Left hindlimb (tissue), 1 donor: Measurements from ENCODE around the gene PSMB8.

Source experiments
- DNase-seq: peaks from one replicate; pipeline ENCODE4 v3.0.0-alpha.2; 2018

PSMB8 gene

GRCh38 chr6:32855467-32856174 is 11.8 kb upstream of the PSMB8 start:
- DNase-seq, result no peak

- peak; percentile 37 for DNase-seq
Measured at GRCh38 chr6:32854376-32855178, 10.7 kb upstream of the PSMB8 start.

GRCh38 chr6:32853541-32854375 is 9.9 kb upstream of the PSMB8 start, which contains the start of the genes PSMB9 and TAP1:
Gene PSMB9 (plus strand): TSS chr6:32854192. CDS start chr6:32854230, 38 bp downstream.
Gene TAP1 (minus strand): TSS chr6:32853704. CDS start chr6:32853636, 68 bp downstream.
- peak; percentile 94 for DNase-seq

- DNase-seq, result peak; percentile 47
Measured at GRCh38 chr6:32852844-32853540, 9.1 kb upstream of the PSMB8 start.

GRCh38 chr6:32852018-32852843 is 8.4 kb upstream of the PSMB8 start:
- no peak for DNase-seq

GRCh38 chr6:32851025-32851424 is 7.2 kb upstream of the PSMB8 start:
- no peak for DNase-seq

GRCh38 chr6:32849126-32849525 is 5.3 kb upstream of the PSMB8 start:
- DNase-seq, result no peak

- no peak for DNase-seq
Measured at GRCh38 chr6:32847795-32848194, 3.9 kb upstream of the PSMB8 start.

GRCh38 chr6:32847004-32847403 is 3.2 kb upstream of the PSMB8 start:
- DNase-seq, result no peak

- no peak for DNase-seq
Measured at GRCh38 chr6:32845384-32845884, 1.6 kb upstream of the PSMB8 start.

- no peak for DNase-seq
Measured at GRCh38 chr6:32844839-32845383, 1.1 kb upstream of the PSMB8 start.

GRCh38 chr6:32843331-32843978 is 392 bp downstream of the PSMB8 start:
- DNase-seq, result no peak

GRCh38 chr6:32842690-32843089 is 1.2 kb downstream of the PSMB8 start:
- no peak for DNase-seq

- no peak for DNase-seq
Measured at GRCh38 chr6:32842021-32842650, 1.7 kb downstream of the PSMB8 start.

- no peak for DNase-seq
Measured at GRCh38 chr6:32840604-32841246, 3.1 kb downstream of the PSMB8 start.

GRCh38 chr6:32839356-32839755 is 4.5 kb downstream of the PSMB8 start:
- DNase-seq, result no peak

- DNase-seq, result peak; percentile 96
Measured at GRCh38 chr6:32838114-32838958, 5.5 kb downstream of the PSMB8 start, which contains the start of gene TAP2. Gene TAP2 (minus strand): TSS chr6:32838739. CDS start chr6:32838233, 506 bp downstream.

- DNase-seq, result no peak
Measured at GRCh38 chr6:32837651-32838113, 6.2 kb downstream of the PSMB8 start.
